ENCODE results near the gene CRAT.

Gene CRAT

DNA sequence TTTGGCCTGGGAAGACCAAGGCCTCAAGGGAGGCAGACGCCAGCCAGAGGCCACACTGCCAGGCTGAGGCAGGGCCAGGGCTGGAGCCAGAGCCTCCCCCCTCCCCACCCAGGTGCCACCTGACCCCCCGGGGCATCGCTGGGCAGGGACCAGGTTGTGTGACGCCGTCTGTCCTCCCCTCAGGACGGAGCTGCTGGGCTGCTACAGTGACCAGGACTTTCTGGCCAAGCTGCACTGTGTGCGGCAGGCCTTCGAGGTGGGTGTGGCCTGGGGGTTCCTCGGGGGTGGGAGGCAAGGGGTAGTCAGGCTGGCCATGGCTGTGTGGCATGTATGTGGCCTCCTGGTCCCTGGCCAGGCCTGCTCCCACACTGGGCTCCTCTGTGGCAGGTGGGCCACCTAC lies 47.5 kb downstream of the CRAT start:
- no peak for DNase-seq (ENCODE audit: low read depth)

DNA sequence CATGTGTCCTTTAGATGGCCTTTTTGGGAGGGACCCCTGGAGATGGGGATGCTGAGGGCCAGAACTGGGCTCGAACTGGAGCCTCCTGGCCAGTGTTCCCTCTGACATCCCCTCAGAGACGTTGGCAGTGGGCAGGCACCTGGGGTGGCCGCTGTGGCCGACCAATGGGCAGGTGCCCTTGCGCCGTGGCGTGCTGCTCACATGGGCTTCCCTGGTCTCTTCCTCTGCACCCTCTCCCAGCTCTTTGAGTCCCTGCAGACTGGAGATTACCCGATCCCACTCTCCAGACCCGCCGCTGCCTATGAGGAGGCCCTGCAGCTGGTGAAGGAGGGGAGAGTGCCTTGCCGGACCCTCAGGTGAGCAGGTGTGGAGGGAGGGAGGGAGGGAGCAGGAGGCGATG lies 49.6 kb downstream of the CRAT start:
- DNase-seq (ENCODE audit: low read depth): no peak

DNA sequence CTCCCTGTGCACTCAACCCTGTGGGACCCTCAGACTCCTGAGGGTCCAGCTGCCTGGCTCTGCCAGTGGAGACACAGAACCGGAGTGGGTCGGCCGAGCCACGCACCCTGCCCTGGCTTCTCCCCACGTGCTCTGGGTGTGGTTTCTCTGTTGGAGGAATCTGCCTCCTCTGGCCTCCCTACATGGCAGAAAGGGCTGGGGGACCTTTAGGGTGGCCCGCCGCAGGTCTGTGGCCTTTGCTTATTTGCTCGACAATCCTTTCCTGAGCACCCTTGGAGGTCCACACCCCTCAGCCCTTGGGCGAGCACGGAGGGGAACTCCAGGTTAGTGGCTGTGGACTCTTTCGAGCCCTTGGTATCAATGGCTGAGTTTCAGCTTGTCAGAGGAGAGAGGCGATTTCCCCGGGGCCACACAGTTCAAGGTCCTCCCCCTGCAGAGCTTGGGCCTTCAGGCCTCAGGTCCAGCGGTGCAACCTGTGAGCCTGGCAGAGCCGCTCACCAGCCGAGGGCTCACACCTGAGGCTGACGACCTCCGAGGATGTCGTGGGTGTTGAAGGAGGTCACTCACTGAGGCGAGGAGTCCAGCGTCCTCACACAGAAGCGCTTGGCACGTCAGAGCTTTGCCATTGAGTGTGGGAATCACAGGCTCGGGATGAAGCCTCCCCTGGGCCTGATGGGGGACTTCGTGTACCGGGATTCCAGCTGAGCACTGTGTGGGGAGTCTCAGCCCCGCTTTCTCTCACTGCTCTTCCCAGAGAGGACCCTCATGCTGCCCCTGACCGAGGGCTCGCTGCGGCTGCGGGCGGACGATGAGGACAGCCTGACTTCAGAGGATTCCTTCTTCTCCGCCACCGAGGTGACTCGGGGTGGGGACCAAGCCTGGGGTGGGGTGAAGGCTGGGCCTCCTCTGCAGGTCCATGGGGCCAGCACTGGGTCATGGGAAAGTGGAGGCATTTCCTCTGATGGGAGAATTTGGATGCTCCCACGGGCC lies 50.5 kb downstream of the CRAT start:
- DNase-seq (ENCODE audit: low read depth): no peak

DNA sequence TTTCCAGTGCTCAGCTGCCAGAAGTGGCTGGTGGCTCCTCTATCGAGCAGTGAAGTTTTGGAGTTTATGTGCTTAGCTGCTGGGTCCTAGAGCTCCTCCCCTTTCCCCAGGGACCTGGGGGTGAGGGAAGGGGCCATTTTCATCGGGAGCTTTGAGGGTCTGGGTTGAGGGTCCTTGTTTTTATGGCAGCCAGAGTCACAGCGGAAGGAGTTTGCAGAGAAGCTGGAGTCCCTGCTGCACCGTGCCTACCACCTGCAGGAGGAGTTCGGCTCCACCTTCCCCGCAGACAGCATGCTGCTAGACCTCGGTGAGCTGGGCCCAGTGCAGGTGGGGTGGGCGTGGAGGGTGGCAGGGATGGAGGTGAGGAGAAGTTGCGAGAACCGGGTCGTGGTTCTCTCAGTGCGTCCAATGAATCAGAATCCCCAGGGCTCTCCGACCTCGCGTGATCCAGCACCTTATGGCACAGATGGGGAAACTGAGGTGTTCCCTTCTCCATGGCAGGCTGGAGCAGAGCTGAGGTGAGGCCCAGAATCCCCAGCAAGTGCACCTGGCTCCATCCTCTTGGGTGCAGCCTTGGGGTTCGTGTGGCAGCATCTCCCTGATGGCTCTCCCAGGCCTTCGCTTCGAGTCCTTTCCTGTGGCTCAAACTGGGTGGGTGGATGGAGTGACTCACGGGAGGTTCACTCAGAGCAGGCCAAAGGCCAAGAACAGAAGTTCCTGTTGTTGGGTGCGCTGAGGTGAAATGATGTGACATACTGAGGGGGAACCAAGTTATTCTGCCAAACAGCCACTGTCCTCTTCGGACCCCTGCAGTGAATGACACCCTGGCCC lies 51.4 kb downstream of the CRAT start:
- DNase-seq (ENCODE audit: low read depth): no peak

DNA sequence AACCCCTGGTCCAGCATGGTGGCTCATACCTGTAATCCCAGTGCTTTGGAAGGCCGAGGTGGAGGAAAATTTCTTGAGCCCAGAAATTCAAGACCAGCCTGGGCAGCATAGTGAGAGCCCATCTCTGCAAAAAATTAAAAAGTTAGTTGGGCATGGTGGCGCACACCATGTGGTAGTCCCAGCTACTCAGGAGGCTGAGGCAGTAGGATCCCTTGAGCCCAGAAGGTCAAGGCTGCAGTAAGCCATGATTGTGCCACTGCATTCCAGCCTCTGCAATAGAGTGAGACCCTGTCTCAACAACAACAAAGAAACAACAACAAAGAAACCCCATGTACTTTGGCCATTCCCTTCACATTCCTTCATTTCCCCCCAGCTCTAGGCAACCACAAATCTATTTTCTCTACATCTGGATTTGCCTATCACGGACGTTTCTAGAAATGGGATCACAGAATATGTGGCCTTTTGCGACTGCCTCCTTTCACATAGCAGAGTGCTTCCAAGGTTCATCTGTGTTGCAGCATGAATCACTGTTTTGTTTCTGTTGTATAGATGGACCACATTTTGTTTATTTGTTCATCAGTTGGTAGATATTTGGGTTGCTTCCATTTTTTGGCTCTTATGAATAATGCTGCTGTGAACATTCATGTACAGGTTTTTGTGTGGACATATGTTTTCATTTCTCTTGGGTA lies 56.3 kb downstream of the CRAT start:
- no peak for DNase-seq (ENCODE audit: low read depth)

DNA sequence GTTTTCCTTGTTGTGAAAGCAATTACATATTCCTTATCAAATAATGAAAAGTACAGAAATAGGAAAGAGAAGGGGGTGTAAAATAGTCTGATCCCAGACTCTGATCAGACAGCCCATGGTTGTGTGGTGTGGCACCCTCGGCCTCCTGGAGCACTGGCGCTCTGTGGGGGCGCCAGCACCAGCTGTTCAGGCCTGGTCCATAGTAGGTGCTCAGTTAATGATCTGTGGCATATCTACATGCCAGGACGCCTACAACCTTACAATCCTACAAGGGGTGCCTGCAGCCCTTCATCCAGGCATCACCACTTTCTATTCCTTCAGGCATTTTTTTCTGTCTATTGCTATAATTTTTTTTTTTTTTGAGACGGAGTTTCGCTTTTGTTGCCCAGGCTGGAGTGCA lies 57.6 kb downstream of the CRAT start:
- no peak for DNase-seq (ENCODE audit: low read depth)

DNA sequence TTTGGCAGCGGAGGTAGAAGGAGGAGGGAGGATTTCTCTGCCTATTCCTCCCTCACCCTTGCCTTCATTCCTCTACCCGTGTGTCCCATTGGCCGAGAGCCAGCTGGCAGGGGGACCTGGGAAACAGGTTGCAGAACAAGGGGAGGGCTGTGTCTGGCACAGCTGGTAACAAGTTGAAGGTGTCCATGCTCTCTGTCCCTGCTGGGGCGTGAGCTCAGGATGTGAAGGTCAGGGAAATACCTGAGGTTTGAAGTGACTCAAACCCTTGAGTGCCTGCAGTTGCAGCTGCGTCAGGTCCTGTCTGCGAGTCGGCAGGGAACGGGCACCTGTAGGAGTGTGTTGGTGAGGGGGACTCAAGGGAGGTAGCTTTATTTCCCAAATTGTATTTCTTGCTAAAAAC lies 58.0 kb downstream of the CRAT start:
- no peak for DNase-seq (ENCODE audit: low read depth)

Data from activated T-cell treated with anti-CD3 and anti-CD28 coated beads for 48 hours (primary cell).